ENCODE results near the gene HECW1. TPM values are rescaled to one million over a fixed set of nuclear protein-coding genes. Genes with fewer than 3 reads are reported as not detected.

Gene HECW1
- polyA plus RNA-seq, 2 of the 4 experiments (the other 2 are of a cell fraction) = 11.3 TPM

GRCh38 chr7:43311694-43312093, 199.2 kb downstream of the HECW1 start:
- no peak overlapping the region for H3K4me3 ChIP-seq
- 96% methylated on average over 22 of the region's 22 CpGs for WGBS (ENCODE audit: missing lambda C conversion rate)
- no peak overlapping the region for H3K27ac ChIP-seq
- H3K4me1 ChIP-seq = no peaks in the 10 kb centered on the region
- ChIA-PET POLR2A (no interaction called here), CTCF (no interaction called here)
- DNase-seq (ENCODE audit: low read depth in 1 of 2, low spot score in 1 of 2) = no peak
- H3K9me3 ChIP-seq = no peaks in the 10 kb centered on the region
- no peak for ATAC-seq
- FAIRE-seq = no peak
- no peak overlapping the region for H3K4me2 ChIP-seq
- TF ChIP-seq MAFK (IDR thresholded peaks at IDR 0.05; ENCODE audit: partially characterized antibody) (no peak), CHD4 (IDR thresholded peaks at IDR 0.05; ENCODE audit: borderline replicate concordance) (no peak), SMC3 (IDR thresholded peaks at IDR 0.05) (no peak)

DNA sequence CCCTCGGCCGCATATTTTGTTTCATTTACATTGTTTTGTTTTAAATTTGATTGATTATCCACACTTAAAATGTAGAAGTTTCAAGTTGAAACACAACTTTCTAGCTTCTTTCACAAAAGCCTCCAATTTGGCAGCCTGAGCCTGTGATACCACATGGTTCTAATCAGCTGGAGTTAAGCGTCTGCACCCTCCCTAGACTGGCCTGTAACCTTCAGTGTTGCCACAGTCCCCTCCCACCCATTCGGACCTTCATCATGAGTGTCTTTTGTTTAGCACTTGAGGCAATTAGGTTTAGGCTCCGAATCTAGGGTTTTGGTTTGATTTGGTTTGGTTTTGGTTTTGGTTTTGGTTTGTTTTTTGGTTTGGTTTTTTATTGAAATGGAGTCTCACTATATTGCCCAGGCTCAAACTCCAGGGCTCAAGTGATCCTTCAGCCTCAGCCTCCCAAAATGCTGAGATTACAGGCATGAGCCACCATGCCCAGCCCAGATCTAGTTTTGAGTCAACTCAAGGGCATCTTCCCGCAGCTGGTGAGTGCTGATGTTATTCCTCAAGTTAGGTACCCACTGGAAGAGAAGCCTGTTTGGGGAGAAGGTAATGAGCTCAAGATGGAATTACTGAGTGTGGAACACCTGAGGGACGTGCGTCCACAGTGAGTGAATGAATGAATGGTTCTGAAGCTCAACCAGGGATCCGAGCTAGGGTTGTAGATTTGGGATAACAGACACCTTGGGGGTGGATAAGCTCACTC, 201.4 kb downstream of the HECW1 start:
- WGBS (ENCODE audit: missing lambda C conversion rate) = 77% methylated on average over 9 of the region's 9 CpGs
- ATAC-seq (no peak), FAIRE-seq (no peak), DNase-seq (ENCODE audit: low read depth in 1 of 2, low spot score in 1 of 2) (no peak)
- no peak overlapping the region for H3K4me3 ChIP-seq
- H3K4me1 ChIP-seq = no peaks in the 10 kb centered on the region
- no peaks in the 10 kb centered on the region for H3K9me3 ChIP-seq
- ChIA-PET POLR2A (no interaction called here), CTCF (interaction anchor here (1.4 to 2.9 kb wide), 2 partner anchors 8 to 25 kb away, joined by 4 to 10 read pairs; no protein-coding TSS in a partner anchor)
- no peak for TF ChIP-seq NR3C1 (IDR thresholded peaks at IDR 0.05)
- TF ChIP-seq POLR2A (IDR thresholded peaks at IDR 0.05; ENCODE audit: low read length) = no peak
- no peak for TF ChIP-seq HDAC2 (IDR thresholded peaks at IDR 0.05)
- TF ChIP-seq MYC (IDR thresholded peaks at IDR 0.05; ENCODE audit: borderline replicate concordance, low read length) = no peak
- TF ChIP-seq FOSB (CRISPR knock-in tag; IDR thresholded peaks at IDR 0.05) = no peak
- TF ChIP-seq, protein P1, sequence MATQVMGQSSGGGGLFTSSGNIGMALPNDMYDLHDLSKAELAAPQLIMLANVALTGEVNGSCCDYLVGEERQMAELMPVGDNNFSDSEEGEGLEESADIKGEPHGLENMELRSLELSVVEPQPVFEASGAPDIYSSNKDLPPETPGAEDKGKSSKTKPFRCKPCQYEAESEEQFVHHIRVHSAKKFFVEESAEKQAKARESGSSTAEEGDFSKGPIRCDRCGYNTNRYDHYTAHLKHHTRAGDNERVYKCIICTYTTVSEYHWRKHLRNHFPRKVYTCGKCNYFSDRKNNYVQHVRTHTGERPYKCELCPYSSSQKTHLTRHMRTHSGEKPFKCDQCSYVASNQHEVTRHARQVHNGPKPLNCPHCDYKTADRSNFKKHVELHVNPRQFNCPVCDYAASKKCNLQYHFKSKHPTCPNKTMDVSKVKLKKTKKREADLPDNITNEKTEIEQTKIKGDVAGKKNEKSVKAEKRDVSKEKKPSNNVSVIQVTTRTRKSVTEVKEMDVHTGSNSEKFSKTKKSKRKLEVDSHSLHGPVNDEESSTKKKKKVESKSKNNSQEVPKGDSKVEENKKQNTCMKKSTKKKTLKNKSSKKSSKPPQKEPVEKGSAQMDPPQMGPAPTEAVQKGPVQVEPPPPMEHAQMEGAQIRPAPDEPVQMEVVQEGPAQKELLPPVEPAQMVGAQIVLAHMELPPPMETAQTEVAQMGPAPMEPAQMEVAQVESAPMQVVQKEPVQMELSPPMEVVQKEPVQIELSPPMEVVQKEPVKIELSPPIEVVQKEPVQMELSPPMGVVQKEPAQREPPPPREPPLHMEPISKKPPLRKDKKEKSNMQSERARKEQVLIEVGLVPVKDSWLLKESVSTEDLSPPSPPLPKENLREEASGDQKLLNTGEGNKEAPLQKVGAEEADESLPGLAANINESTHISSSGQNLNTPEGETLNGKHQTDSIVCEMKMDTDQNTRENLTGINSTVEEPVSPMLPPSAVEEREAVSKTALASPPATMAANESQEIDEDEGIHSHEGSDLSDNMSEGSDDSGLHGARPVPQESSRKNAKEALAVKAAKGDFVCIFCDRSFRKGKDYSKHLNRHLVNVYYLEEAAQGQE (IDR thresholded peaks at IDR 0.05) = no peak
- TF ChIP-seq, protein P2, sequence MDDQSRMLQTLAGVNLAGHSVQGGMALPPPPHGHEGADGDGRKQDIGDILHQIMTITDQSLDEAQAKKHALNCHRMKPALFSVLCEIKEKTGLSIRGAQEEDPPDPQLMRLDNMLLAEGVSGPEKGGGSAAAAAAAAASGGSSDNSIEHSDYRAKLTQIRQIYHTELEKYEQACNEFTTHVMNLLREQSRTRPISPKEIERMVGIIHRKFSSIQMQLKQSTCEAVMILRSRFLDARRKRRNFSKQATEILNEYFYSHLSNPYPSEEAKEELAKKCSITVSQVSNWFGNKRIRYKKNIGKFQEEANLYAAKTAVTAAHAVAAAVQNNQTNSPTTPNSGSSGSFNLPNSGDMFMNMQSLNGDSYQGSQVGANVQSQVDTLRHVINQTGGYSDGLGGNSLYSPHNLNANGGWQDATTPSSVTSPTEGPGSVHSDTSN (IDR thresholded peaks at IDR 0.05) = no peak
- no peak for TF ChIP-seq RCOR1 (IDR thresholded peaks at IDR 0.05; ENCODE audit: low read depth, low read length)
- TF ChIP-seq ZSCAN20 (CRISPR knock-in tag; IDR thresholded peaks at IDR 0.05) = no peak
- no peak for TF ChIP-seq HOXB13 (CRISPR knock-in tag; IDR thresholded peaks at IDR 0.05; ENCODE audit: low read depth)
- H3K4me2 ChIP-seq = no peak overlapping the region
- H3K27ac ChIP-seq = no peak overlapping the region

DNA sequence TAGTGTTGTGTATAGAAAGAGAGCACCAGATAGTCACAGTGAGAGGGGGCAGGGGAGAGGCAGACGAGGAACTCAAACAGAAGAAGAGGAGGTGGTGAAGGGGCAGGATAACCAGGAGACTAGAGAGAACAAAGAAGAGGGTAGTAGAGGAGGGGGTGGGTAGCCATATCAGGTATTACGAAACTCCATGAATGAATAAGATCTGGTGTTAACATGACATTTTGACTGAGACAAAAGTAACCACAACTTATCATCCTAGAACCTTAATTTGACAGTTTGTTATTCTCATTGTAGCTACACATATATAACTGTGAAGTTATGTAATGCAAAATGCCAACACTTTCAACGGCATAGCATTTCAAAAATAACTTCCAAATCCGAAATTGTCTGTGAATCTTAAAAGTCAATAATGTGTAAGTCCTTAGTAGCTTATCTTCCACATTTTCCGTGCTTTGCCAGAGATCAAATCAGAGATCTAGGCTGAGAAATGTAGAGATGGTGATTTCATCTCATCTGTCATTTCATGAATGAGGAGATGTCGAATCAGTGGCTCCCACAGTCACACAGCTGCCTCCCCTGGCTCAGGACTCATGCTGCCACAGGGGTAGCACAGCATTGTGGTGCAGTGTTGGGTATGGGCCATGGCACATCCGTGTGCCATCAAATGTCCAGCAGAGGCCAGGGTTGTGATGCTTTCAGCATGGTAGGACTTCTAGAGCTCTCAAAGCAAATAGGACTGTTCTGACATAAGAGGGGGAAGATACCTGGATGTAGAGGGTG, 202.1 kb downstream of the HECW1 start:
- POLR2A ChIA-PET = no interaction called here
- WGBS (ENCODE audit: missing lambda C conversion rate) = 81% methylated on average over 7 of the region's 7 CpGs
- DNase-seq (ENCODE audit: low read depth in 1 of 2, low spot score in 1 of 2) (no peak), FAIRE-seq (no peak), ATAC-seq (no peak)
- no peak overlapping the region for H3K4me2 ChIP-seq
- CTCF ChIA-PET = interaction anchor here (1.4 to 2.9 kb wide), 3 partner anchors 9 to 26 kb away, joined by 4 to 10 read pairs (median 5); no protein-coding TSS in a partner anchor
- H3K27ac ChIP-seq = no peak overlapping the region
- H3K4me3 ChIP-seq = no peak overlapping the region
- TF ChIP-seq, protein P3, sequence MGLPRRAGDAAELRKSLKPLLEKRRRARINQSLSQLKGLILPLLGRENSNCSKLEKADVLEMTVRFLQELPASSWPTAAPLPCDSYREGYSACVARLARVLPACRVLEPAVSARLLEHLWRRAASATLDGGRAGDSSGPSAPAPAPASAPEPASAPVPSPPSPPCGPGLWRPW (IDR thresholded peaks at IDR 0.05) = no peak
- TF ChIP-seq HDAC2 (IDR thresholded peaks at IDR 0.05) (no peak), HOXB13 (CRISPR knock-in tag; IDR thresholded peaks at IDR 0.05; ENCODE audit: low read depth) (no peak)
- H3K9me3 ChIP-seq = no peaks in the 10 kb centered on the region
- no peaks in the 10 kb centered on the region for H3K4me1 ChIP-seq
